Upper lobe of left lung (tissue), 6 donors: ENCODE data around the gene FAAH. TPM values are rescaled to one million over a fixed set of nuclear protein-coding genes. Genes with fewer than 3 reads are reported as not detected.
A peak's percentile ranks its signal among the peaks of the same experiment; 100 is the strongest.

Experiments used
- ATAC-seq, 2 donors: fragments of 200-7000 bp; cut with Tn5 transposase; one replicate each; pipeline ENCODE4 v1.9.1; 2022; ENCODE audit warnings: mild to moderate bottlenecking in 2 of 2, moderate library complexity in 2 of 2; ENCODE audit not compliant: low FRiP score in 2 of 2
- DNase-seq, 2 donors: peaks; one replicate each; pipeline ENCODE4 v3.0.0-alpha.2; 2019 to 2020
- H3K27ac ChIP-seq, 4 donors: fragments of 200-600 bp; sonication (generic); one replicate each; pipeline ENCODE4 v1.5.1; 2016 to 2019
- H3K27me3 ChIP-seq, 4 donors: fragments of 200-600 bp; sonication (generic); one replicate each; pipeline ENCODE4 v1.5.1; 2017 to 2019
- H3K36me3 ChIP-seq, 4 donors: fragments of 200-600 bp; sonication (generic); one replicate each; pipeline ENCODE4 v1.5.1; 2016 to 2019
- H3K4me1 ChIP-seq, 4 donors: fragments of 200-600 bp; sonication (generic); one replicate each; pipeline ENCODE4 v1.5.1; 2018 to 2019
- H3K4me3 ChIP-seq, 4 donors: fragments of 200-600 bp; sonication (generic); one replicate each; pipeline ENCODE4 v1.5.1; 2017 to 2019; ENCODE audit warnings: mild to moderate bottlenecking in 2 of 4, moderate library complexity in 1 of 4
- H3K9me3 ChIP-seq, 4 donors: fragments of 200-600 bp; sonication (generic); one replicate each; pipeline ENCODE4 v1.5.1; 2018 to 2019
- EP300 ChIP-seq, 4 donors: sonication (generic); formaldehyde crosslinking; IDR thresholded peaks; one replicate each; pipeline ENCODE4 v1.5.1; 2017; ENCODE audit warnings: antibody characterized with exemption in 4 of 4, control low read depth in 2 of 4
- POLR2A ChIP-seq, 4 donors: fragments of 450-650 bp; IDR thresholded peaks; one replicate each; pipeline ENCODE4 v1.5.1; 2016 to 2017; ENCODE audit warnings: antibody characterized with exemption in 4 of 4, mild to moderate bottlenecking in 2 of 4
- POLR2AphosphoS5 ChIP-seq, 2 donors: sonication (generic); formaldehyde crosslinking; IDR thresholded peaks; one replicate each; pipeline ENCODE4 v1.5.1; 2017; ENCODE audit warnings: antibody characterized with exemption in 2 of 2
- WGBS, 2 donors: methylation state at CpG; one replicate each; pipeline ENCODE4 v1.1.5; 2017 to 2018; 5-methylcytosine and 5-hydroxymethylcytosine counted together
- total RNA-seq, 6 donors: library from RNA; depleted of rRNA in 4 of 6; stranded (reverse); fragments of >200 nt in 4 of 6; gene quantifications; one replicate each; pipeline versions ENCODE4 v1.1.0 to v1.2.1, GENCODE V29; 2016 to 2021
- TF ChIP-seq, protein P1 (sequence below), 6 experiments: fragments of 450-650 bp in 4 of 6; fragments of 200-600 bp in 2 of 6; sonication (generic) in 2 of 6; IDR thresholded peaks; one replicate each; pipeline ENCODE4 v1.5.1; 2016 to 2019; ENCODE audit warnings: antibody characterized with exemption in 6 of 6
- donor health status: DM: no; HTN: no; CAD: no; lungs with moderate emphysema.
- donor health status: DM: no; HTN: yes; CAD: no; lungs with severe emphysema.

The FAAH gene
- total RNA-seq, 6 donors from 2014 or later, result 34.1 to 67.1 (median 46.8) TPM

GRCh38 chr1:46413596-46413985, 19.5 kb downstream of the FAAH start:
- Histone ChIP-seq H3K27ac (no peak overlapping the region), H3K27me3 (no peaks in the 10 kb centered on the region), H3K4me1 (no peaks in the 10 kb centered on the region), H3K9me3 (no peaks in the 10 kb centered on the region), H3K36me3 (peaks cover 0 to 17% (median 5%) of the 10 kb centered on the region in 4 donors), H3K4me3 (no peak overlapping the region)
- DNase-seq, result no peak
- ATAC-seq, result no peak
- WGBS, 2 donors, result 50 to 55% methylated on average over 3 to 7 of the region's 7 CpGs
- TF ChIP-seq POLR2A (IDR thresholded peaks at IDR 0.05), result no peak
- TF ChIP-seq, protein P1, sequence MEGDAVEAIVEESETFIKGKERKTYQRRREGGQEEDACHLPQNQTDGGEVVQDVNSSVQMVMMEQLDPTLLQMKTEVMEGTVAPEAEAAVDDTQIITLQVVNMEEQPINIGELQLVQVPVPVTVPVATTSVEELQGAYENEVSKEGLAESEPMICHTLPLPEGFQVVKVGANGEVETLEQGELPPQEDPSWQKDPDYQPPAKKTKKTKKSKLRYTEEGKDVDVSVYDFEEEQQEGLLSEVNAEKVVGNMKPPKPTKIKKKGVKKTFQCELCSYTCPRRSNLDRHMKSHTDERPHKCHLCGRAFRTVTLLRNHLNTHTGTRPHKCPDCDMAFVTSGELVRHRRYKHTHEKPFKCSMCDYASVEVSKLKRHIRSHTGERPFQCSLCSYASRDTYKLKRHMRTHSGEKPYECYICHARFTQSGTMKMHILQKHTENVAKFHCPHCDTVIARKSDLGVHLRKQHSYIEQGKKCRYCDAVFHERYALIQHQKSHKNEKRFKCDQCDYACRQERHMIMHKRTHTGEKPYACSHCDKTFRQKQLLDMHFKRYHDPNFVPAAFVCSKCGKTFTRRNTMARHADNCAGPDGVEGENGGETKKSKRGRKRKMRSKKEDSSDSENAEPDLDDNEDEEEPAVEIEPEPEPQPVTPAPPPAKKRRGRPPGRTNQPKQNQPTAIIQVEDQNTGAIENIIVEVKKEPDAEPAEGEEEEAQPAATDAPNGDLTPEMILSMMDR (IDR thresholded peaks at IDR 0.05), result peak in 1 of 6 experiments; percentile 20

- no peak for ATAC-seq
Measured at GRCh38 chr1:46415514-46415913, 21.4 kb downstream of the FAAH start.

GRCh38 chr1:46418976-46419375, 24.9 kb downstream of the FAAH start:
- ATAC-seq, result no peak
- Histone ChIP-seq H3K36me3 (no peaks in the 10 kb centered on the region), H3K9me3 (no peaks in the 10 kb centered on the region), H3K4me3 (no peak overlapping the region), H3K4me1 (no peaks in the 10 kb centered on the region), H3K27me3 (no peaks in the 10 kb centered on the region), H3K27ac (no peak overlapping the region)
- DNase-seq, result no peak
- TF ChIP-seq POLR2A (IDR thresholded peaks at IDR 0.05) (no peak), EP300 (IDR thresholded peaks at IDR 0.05) (no peak), POLR2AphosphoS5 (IDR thresholded peaks at IDR 0.05) (no peak)
- TF ChIP-seq, protein P1 (IDR thresholded peaks at IDR 0.05), result no peak
- WGBS, 2 donors, result 84 to 87% methylated on average over 10 of the region's 10 CpGs

More at GRCh38 chr1:46415514-46415913, 21.4 kb downstream of the FAAH start:
- peaks cover 0 to 8% (median 2%) of the 10 kb centered on the region in 4 donors for H3K36me3 ChIP-seq
- H3K27me3 ChIP-seq, result no peaks in the 10 kb centered on the region
- no peaks in the 10 kb centered on the region for H3K4me1 ChIP-seq
- H3K27ac ChIP-seq, result no peak overlapping the region
- WGBS, 2 donors, result 69 to 77% methylated on average over 4 of the region's 4 CpGs
- no peak for DNase-seq
- TF ChIP-seq POLR2AphosphoS5 (IDR thresholded peaks at IDR 0.05), result no peak
- TF ChIP-seq EP300 (IDR thresholded peaks at IDR 0.05), result no peak
- TF ChIP-seq, protein P1 (IDR thresholded peaks at IDR 0.05), result no peak
- TF ChIP-seq POLR2A (IDR thresholded peaks at IDR 0.05), result no peak
- no peaks in the 10 kb centered on the region for H3K9me3 ChIP-seq
- H3K4me3 ChIP-seq, result no peak overlapping the region

GRCh38 chr1:46420533-46420915, 26.4 kb downstream of the FAAH start:
- H3K27ac ChIP-seq, result no peak overlapping the region
- H3K27me3 ChIP-seq, result no peaks in the 10 kb centered on the region
- WGBS, 2 donors, result 71 to 81% methylated on average over 4 of the region's 4 CpGs
- DNase-seq (no peak), ATAC-seq (no peak)
- H3K36me3 ChIP-seq, result no peaks in the 10 kb centered on the region
- TF ChIP-seq EP300 (IDR thresholded peaks at IDR 0.05) (no peak), POLR2A (IDR thresholded peaks at IDR 0.05) (no peak), POLR2AphosphoS5 (IDR thresholded peaks at IDR 0.05) (no peak)
- TF ChIP-seq, protein P1 (IDR thresholded peaks at IDR 0.05), result no peak
- no peak overlapping the region for H3K4me3 ChIP-seq
- no peaks in the 10 kb centered on the region for H3K4me1 ChIP-seq
- no peaks in the 10 kb centered on the region for H3K9me3 ChIP-seq

DNA sequence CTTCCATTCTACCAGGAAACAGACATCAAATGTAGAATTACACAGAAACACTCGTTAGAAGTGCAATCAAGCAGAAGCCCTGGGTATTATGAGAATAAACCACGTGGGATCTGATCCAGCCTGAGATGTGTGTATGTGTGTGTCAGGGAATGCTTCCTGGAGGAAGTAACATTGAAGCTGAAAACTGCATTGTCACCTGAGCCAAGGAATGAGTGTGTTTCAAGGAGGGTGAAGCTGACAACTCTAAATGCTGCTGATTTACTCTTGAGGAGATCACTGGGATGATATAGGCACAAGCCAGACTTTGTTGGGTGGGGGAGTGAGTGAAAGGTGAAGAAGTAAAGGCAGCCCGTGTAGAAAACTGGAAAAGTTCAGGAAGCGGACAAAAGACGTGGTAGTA, 27.6 kb downstream of the FAAH start:
- WGBS, 2 donors, result 61 to 63% methylated on average over 5 of the region's 5 CpGs

More for the DNA sequence above, 27.6 kb downstream of the FAAH start:
- Histone ChIP-seq H3K4me1 (no peaks in the 10 kb centered on the region), H3K36me3 (no peaks in the 10 kb centered on the region), H3K27me3 (no peaks in the 10 kb centered on the region), H3K27ac (no peak overlapping the region), H3K4me3 (no peak overlapping the region), H3K9me3 (no peaks in the 10 kb centered on the region)
- DNase-seq (no peak), ATAC-seq (no peak)
- TF ChIP-seq POLR2AphosphoS5 (IDR thresholded peaks at IDR 0.05), result no peak
- TF ChIP-seq, protein P1 (IDR thresholded peaks at IDR 0.05), result no peak
- TF ChIP-seq EP300 (IDR thresholded peaks at IDR 0.05), result no peak
- no peak for TF ChIP-seq POLR2A (IDR thresholded peaks at IDR 0.05)
